Mucosa of descending colon (tissue), 3 donors: ENCODE data around the gene OSTM1. TPM values are rescaled to one million over a fixed set of nuclear protein-coding genes. Genes with fewer than 3 reads are reported as not detected.
A peak's percentile ranks its signal among the peaks of the same experiment; 100 is the strongest.

Experiments used
- ATAC-seq: fragments of 200-7000 bp; cut with Tn5 transposase; one replicate; pipeline ENCODE4 v1.9.1; 2020; ENCODE audit warnings: mild to moderate bottlenecking, moderate library complexity
- DNase-seq, 3 donors: peaks; one replicate each; pipeline ENCODE4 v3.0.0-alpha.2; 2020
- H3K36me3 ChIP-seq: fragments of 200-600 bp; one replicate; pipeline ENCODE4 v1.8.0; 2021; ENCODE audit warnings: low read depth, mild to moderate bottlenecking
- H3K4me1 ChIP-seq: fragments of 200-600 bp; one replicate; pipeline ENCODE4 v1.8.0; 2021; ENCODE audit warnings: low read depth, mild to moderate bottlenecking
- H3K4me3 ChIP-seq: fragments of 200-600 bp; one replicate; pipeline ENCODE4 v1.8.0; 2021; ENCODE audit warnings: mild to moderate bottlenecking
- H3K9me3 ChIP-seq: fragments of 200-600 bp; one replicate; pipeline ENCODE4 v1.8.0; 2021; ENCODE audit warnings: mild to moderate bottlenecking
- intact Hi-C, 2 donors: fragments of 100-400 bp; cut with DNase I in 1 of 2; cut with micrococcal nuclease in 1 of 2; formaldehyde crosslinking; loops; one replicate each; pipeline versions ENCODE4 v1.11.0 to v1.11.1; 2022; cut with DNase I, micrococcal nuclease
- total RNA-seq, 3 donors: library from RNA; stranded (reverse); fragmentation: NEBNext Ultra II Directional in 2 of 3; extraction: Animal tissue kit (Norgen Biotek cat#: 25700) in 2 of 3; gene quantifications; one replicate each; pipeline versions ENCODE4 v1.2.1 to v1.2.4, GENCODE V29; 2021 to 2023
- TF ChIP-seq, protein P1 (sequence below): fragments of 200-600 bp; IDR thresholded peaks from one replicate; pipeline ENCODE4 v1.8.0; 2022; ENCODE audit warnings: antibody characterized with exemption, mild to moderate bottlenecking
- donor health status: DM: no; HTN: no; CAD: no; lungs with moderate emphysema.
- donor health status: DM: no; HTN: no; CAD: no.
- donor health status: DM: no; HTN: yes; CAD: no.

OSTM1 gene
- total RNA-seq, 3 donors from 2014 or later: 24.6 to 67.5 (median 32.1) TPM

DNA sequence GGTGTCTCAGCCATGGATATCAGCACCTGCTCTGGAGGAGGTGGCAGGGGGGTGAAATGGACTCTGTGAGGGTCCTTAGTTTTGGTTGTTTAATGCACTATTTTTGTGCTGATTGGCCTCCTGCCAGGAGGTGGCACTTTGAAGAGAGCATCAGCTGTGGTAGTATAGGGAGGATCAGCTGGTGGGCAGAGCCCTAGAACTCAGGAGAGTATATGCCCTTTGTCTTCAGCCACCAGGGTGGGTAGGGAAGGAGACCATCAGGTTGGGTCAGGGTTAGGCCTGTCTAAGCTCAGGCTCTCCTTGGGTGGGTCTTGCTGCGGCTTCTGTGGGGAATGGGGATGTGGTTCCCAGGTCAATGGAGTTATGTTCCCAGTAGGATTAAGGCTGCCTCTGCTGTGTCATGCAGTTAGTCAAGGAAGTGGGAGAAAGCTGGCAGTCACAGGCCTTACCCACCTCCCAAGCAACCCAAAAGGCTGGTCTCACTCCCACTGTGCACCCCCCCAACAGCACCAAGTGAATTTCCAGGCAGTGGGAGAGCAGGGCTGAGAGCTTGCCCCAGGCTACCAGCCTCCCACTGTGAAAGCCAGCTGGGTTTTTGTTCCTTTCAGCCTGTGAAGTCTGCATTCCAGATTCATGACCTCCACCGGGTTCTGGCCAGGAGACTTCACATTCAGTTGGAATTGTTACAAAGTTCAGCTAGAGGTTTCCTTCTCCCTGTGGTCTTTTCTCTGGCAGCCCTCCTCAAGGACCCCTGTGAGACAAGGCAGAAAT is 5.7 kb upstream of the OSTM1 start:
- intact Hi-C loops: no loop called here
- DNase-seq (no peak), ATAC-seq (no peak)
- Histone ChIP-seq H3K36me3 (no peaks in the 10 kb centered on the region), H3K4me1 (no peaks in the 10 kb centered on the region), H3K9me3 (no peaks in the 10 kb centered on the region), H3K4me3 (no peak overlapping the region)
- TF ChIP-seq, protein P1, sequence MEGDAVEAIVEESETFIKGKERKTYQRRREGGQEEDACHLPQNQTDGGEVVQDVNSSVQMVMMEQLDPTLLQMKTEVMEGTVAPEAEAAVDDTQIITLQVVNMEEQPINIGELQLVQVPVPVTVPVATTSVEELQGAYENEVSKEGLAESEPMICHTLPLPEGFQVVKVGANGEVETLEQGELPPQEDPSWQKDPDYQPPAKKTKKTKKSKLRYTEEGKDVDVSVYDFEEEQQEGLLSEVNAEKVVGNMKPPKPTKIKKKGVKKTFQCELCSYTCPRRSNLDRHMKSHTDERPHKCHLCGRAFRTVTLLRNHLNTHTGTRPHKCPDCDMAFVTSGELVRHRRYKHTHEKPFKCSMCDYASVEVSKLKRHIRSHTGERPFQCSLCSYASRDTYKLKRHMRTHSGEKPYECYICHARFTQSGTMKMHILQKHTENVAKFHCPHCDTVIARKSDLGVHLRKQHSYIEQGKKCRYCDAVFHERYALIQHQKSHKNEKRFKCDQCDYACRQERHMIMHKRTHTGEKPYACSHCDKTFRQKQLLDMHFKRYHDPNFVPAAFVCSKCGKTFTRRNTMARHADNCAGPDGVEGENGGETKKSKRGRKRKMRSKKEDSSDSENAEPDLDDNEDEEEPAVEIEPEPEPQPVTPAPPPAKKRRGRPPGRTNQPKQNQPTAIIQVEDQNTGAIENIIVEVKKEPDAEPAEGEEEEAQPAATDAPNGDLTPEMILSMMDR: no peak

DNA sequence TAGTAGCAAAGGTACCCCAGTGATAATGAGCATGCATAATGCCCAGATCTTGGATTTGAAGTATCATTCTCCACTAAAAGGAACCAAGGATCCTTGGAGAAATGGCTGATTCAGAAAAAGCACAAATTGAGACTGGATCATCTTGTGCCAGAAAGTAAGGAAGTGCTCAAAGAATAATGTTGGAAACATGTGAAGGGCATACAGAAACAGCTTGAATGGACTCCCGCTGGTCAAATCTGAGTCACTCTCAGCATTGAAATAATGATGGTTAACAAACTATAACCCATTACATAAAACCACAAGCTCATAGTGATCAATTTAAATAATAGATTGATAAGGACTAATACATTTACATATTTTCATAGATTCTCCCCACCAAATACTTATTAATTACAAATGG is 3.6 kb upstream of the OSTM1 start:
- H3K4me1 ChIP-seq: peaks cover 8% of the 10 kb centered on the region
- ATAC-seq (no peak), DNase-seq (no peak)
- H3K4me3 ChIP-seq: no peak overlapping the region
- intact Hi-C loops: no loop called here
- TF ChIP-seq, protein P1: no peak
- no peaks in the 10 kb centered on the region for H3K9me3 ChIP-seq
- H3K36me3 ChIP-seq: no peaks in the 10 kb centered on the region

DNA sequence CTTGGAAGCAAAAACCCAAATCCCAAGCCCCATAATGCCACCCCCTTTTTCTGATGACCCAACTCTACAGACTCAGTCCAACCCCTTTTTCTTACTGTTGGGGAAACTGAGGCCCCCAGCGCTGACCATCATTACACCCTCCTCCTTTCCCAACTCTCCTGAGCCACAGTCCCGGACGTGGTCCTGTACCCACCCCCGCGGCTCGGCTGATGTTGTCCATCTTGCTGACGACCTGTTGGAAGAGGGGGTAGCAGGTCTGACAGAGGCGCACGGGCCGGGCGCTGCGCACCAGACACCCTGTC is 533 bp downstream of the OSTM1 start:
- peak; percentile 73 for ATAC-seq
- intact Hi-C loops: no loop called here
- Histone ChIP-seq H3K4me3 (peak overlapping the region; percentile 99), H3K4me1 (peaks cover 8% of the 10 kb centered on the region), H3K9me3 (no peaks in the 10 kb centered on the region), H3K36me3 (no peaks in the 10 kb centered on the region)
- no peak for DNase-seq
- TF ChIP-seq, protein P1: no peak

DNA sequence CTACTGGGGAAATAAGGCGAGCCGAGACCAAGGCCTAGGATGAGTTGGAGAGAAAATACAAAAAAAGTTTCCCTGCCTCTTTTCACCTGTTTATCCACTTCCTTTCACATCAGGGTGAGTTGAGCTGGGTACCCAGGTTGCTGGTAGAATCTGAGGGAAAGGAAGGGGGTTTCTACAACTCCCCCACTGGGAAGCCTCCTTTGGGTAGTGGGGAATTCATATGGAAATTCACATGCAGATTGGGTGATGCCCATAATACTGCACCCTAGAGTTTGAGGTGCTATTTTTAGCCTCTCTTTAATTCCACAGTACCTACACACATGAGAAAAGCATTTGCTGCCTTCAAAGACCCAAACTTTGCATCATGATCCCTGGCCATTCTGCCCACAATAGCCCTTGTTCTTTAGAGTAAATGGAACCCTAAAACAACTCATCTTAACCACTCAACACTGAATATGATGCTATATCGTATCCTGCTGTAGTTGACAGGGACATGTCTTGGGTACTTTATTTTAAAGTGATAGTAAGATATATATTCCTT is 2.7 kb downstream of the OSTM1 start:
- H3K4me3 ChIP-seq: no peak overlapping the region
- no peaks in the 10 kb centered on the region for H3K9me3 ChIP-seq
- peaks cover 8% of the 10 kb centered on the region for H3K4me1 ChIP-seq
- no peak for ATAC-seq
- TF ChIP-seq, protein P1: no peak
- no peaks in the 10 kb centered on the region for H3K36me3 ChIP-seq
- intact Hi-C loops: no loop called here
- DNase-seq: no peak

DNA sequence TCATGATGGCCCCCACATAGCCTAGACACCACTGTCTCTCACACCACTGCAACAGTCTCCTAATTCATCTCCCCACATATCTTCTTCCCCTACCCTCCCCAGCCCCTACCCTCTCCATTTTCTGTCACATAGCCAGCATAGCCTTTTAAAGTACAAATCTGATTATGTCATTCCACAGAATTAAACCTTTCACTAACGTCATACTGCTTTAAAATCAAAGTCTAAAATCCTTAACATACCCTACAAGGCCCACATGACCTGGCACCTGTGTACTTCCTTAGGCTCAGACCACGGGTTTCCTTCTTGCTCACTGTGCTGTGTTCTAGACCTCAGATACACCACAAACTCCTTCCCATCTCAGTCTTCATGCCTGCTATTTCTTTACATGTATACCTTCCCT is 5.9 kb downstream of the OSTM1 start:
- peak in 1 of 3 donors; percentile 14 for DNase-seq
- Histone ChIP-seq H3K9me3 (no peaks in the 10 kb centered on the region), H3K36me3 (no peaks in the 10 kb centered on the region), H3K4me1 (peaks cover 5% of the 10 kb centered on the region), H3K4me3 (no peak overlapping the region)
- TF ChIP-seq, protein P1: no peak
- ATAC-seq: peak; percentile 83
- intact Hi-C loops: no loop called here
